GM12872 (cell line): ENCODE results near the gene RYK.

ENCODE experiments used
- CTCF ChIP-seq: IDR thresholded peaks from 3 replicates; pipeline ENCODE4 v1.5.1; 2011; ENCODE audit warnings: low read depth, mild to moderate bottlenecking, low read length, moderate library complexity; ENCODE audit not compliant: insufficient read depth

Gene RYK

DNA sequence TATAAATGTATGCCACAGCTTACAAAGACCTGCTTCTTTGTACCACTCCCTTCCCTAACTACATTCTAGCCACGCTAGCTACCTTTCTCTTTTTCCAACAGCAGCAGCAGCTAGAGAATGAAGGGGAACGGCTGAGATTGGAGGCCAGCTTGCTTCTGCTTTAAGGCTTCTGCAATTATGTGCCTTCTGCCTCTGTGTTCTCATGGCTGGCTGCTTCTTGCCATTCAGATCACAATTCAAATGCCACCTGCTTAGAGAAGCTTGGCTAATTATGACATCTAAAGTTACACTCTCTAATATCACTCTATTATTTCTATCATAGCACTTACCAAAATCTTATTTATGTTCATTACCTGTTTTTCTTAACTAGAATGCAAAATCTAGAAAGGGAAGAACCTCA is 95.2 kb downstream of the RYK start:
- TF ChIP-seq CTCF: no peak

- no peak for TF ChIP-seq CTCF
These were observed 96.9 kb downstream of the RYK start for GRCh38 chr3:134153761-134154160.

GRCh38 chr3:134150476-134150875 is 100.2 kb downstream of the RYK start:
- TF ChIP-seq CTCF: no peak

GRCh38 chr3:134149286-134149685 is 101.4 kb downstream of the RYK start:
- TF ChIP-seq CTCF: no peak

DNA sequence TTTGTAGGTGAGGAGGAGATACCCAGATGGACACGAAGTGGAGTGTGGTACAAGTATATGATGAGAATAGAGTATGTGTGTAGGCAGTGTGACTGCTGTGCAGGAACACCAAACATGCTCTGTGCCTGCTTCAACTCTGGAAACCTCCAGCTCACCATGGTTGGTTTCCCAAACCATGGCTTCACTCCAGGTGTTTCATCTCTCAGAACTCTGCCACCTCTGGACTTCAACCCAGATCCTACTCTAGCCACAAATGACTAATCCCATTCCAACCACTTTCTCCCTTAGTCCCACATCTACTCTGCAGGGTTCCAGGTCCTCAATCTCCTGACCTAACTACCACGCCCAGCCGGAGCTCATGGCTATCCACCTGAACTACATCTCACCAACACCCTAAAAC is 102.1 kb downstream of the RYK start:
- TF ChIP-seq CTCF: no peak

DNA sequence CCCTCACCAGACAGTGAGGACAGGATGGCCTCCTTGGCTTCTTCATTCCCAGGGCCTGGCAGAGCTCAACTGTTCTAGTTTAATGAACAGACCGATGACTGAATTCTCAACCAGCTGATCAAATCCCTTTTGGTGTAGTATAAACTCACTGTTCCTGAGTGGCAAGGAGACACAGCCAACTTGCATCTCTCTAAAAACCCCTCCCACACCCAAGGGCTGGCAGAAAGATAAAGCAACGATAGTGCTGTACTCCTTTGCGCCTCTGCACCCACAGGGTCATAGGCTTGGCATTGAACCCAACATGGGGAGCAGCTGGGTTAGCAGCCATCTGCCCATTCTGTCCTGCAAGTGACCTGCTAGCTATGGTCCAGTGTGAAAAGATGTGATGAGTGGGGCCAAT is 103.2 kb downstream of the RYK start:
- TF ChIP-seq CTCF: no peak

DNA sequence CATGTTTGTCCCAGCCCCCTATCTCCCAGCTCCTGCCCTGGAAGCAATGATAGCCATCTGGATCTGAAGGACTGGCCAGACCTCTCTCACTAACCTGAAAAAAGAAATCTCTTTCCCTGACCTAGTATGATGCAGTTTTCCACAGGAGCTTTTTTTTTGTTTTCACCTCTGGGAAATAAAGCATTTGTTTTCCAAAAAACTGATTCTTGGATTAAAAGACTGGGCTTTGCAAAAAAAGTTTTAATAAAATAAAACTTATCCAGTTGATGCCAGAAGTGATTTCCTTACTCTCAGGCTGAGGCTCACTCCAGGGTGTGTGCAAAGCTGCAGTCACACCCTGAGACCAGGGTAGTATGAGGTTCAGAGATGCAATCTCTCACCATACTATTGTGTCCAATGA is 104.0 kb downstream of the RYK start:
- TF ChIP-seq CTCF: no peak

DNA sequence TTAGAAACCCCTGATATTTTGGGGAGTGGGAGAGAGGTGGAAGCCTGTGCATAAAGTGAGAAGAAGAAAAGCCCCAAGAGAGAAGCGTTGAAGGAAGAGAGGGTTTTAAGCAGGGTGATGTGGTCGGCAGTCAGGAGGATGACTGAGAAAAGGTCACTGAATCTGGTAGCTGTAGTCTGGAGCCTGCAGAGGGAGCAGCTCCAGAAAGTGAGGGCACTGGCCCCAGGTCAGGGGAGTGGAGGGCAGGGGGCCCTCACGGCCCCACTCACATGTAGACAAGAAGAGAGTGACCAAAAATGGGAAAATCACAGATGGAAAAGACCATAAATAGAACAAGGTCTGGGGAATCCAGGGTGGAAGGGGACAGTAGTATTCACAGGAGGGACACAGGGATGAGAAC is 105.5 kb downstream of the RYK start:
- TF ChIP-seq CTCF: peak; percentile 20; the same call in 1 of the 3 replicates
